Measurements from ENCODE around the gene C6orf58. TPM values are rescaled to one million over a fixed set of nuclear protein-coding genes. Genes with fewer than 3 reads are reported as not detected.

C6orf58 gene
- total and polyA plus RNA-seq, 2 donors (not counting 1 experiment from before 2014, with no cell fraction given), result 0.05 TPM; not detected in 1

GRCh38 chr6:127566651-127567050 lies 10.3 kb upstream of the C6orf58 start:
- Histone ChIP-seq H3K4me2 (ENCODE audit: extremely low read depth, insufficient read depth, low read length) (no peak overlapping the region), H3K79me2 (ENCODE audit: control insufficient read depth, insufficient read depth, low read length) (no peaks in the 10 kb centered on the region), H3K27me3 (ENCODE audit: control insufficient read depth, insufficient read depth, low read length) (no peaks in the 10 kb centered on the region), H3K9me3 (ENCODE audit: control insufficient read depth, insufficient read depth, low read depth, low read length) (no peaks in the 10 kb centered on the region), H3K4me1 (ENCODE audit: control insufficient read depth, extremely low read depth, insufficient read depth, low read length) (no peaks in the 10 kb centered on the region), H2AFZ (ENCODE audit: low read length) (no peak overlapping the region), H3K4me3 (replicated peaks in 1 of 4; ENCODE audit: control extremely low read depth in 1 of 4, insufficient read depth in 1 of 4, low read depth in 3 of 4, low read length in 4 of 4) (no peak overlapping the region), H4K20me1 (ENCODE audit: control insufficient read depth, extremely low read depth, insufficient read depth, low read length) (no peaks in the 10 kb centered on the region), H3K27ac (ENCODE audit: insufficient read depth, low read length) (no peak overlapping the region), H3K9ac (ENCODE audit: insufficient read depth, low read length) (no peak overlapping the region), H3K36me3 (ENCODE audit: control insufficient read depth, insufficient read depth, low read length) (no peaks in the 10 kb centered on the region)
- no peak for TF ChIP-seq EZH2 (IDR thresholded peaks at IDR 0.05; ENCODE audit: low read length, missing control alignments)
- TF ChIP-seq CTCF (conservative IDR thresholded peaks at IDR 0.05 in 1 of 2, IDR thresholded peaks at IDR 0.05 in 1 of 2; ENCODE audit: low read depth in 1 of 2, low read length in 2 of 2), result no peak
- peak in 1 of 2 donors; percentile 81 for DNase-seq (ENCODE audit: low read depth in 2 of 2)

GRCh38 chr6:127567476-127567875 lies 9.5 kb upstream of the C6orf58 start:
- H3K9ac ChIP-seq (ENCODE audit: insufficient read depth, low read length), result no peak overlapping the region
- TF ChIP-seq CTCF (conservative IDR thresholded peaks at IDR 0.05 in 1 of 2, IDR thresholded peaks at IDR 0.05 in 1 of 2; ENCODE audit: low read depth in 1 of 2, low read length in 2 of 2) (no peak), EZH2 (IDR thresholded peaks at IDR 0.05; ENCODE audit: low read length, missing control alignments) (no peak)
- no peaks in the 10 kb centered on the region for H3K27me3 ChIP-seq (ENCODE audit: control insufficient read depth, insufficient read depth, low read length)
- no peak overlapping the region for H3K27ac ChIP-seq (ENCODE audit: insufficient read depth, low read length)
- H3K4me3 ChIP-seq (replicated peaks in 1 of 4; ENCODE audit: control extremely low read depth in 1 of 4, insufficient read depth in 1 of 4, low read depth in 3 of 4, low read length in 4 of 4), result no peak overlapping the region
- no peaks in the 10 kb centered on the region for H3K9me3 ChIP-seq (ENCODE audit: control insufficient read depth, insufficient read depth, low read depth, low read length)
- DNase-seq (ENCODE audit: low read depth in 2 of 2), result no peak
- H3K79me2 ChIP-seq (ENCODE audit: control insufficient read depth, insufficient read depth, low read length), result no peaks in the 10 kb centered on the region
- H2AFZ ChIP-seq (ENCODE audit: low read length), result no peak overlapping the region
- H3K4me1 ChIP-seq (ENCODE audit: control insufficient read depth, extremely low read depth, insufficient read depth, low read length), result no peaks in the 10 kb centered on the region
- H3K4me2 ChIP-seq (ENCODE audit: extremely low read depth, insufficient read depth, low read length), result no peak overlapping the region
- H3K36me3 ChIP-seq (ENCODE audit: control insufficient read depth, insufficient read depth, low read length), result no peaks in the 10 kb centered on the region
- H4K20me1 ChIP-seq (ENCODE audit: control insufficient read depth, extremely low read depth, insufficient read depth, low read length), result no peaks in the 10 kb centered on the region

- Histone ChIP-seq H3K36me3 (ENCODE audit: control insufficient read depth, insufficient read depth, low read length) (no peaks in the 10 kb centered on the region), H3K79me2 (ENCODE audit: control insufficient read depth, insufficient read depth, low read length) (no peaks in the 10 kb centered on the region), H4K20me1 (ENCODE audit: control insufficient read depth, extremely low read depth, insufficient read depth, low read length) (no peaks in the 10 kb centered on the region), H3K27me3 (ENCODE audit: control insufficient read depth, insufficient read depth, low read length) (no peaks in the 10 kb centered on the region), H3K4me1 (ENCODE audit: control insufficient read depth, extremely low read depth, insufficient read depth, low read length) (no peaks in the 10 kb centered on the region), H2AFZ (ENCODE audit: low read length) (no peak overlapping the region), H3K4me3 (replicated peaks in 1 of 4; ENCODE audit: control extremely low read depth in 1 of 4, insufficient read depth in 1 of 4, low read depth in 3 of 4, low read length in 4 of 4) (no peak overlapping the region), H3K27ac (ENCODE audit: insufficient read depth, low read length) (no peak overlapping the region), H3K9me3 (ENCODE audit: control insufficient read depth, insufficient read depth, low read depth, low read length) (no peaks in the 10 kb centered on the region), H3K9ac (ENCODE audit: insufficient read depth, low read length) (no peak overlapping the region), H3K4me2 (ENCODE audit: extremely low read depth, insufficient read depth, low read length) (no peak overlapping the region)
- peak in 1 of 2 donors; percentile 6 for DNase-seq (ENCODE audit: low read depth in 2 of 2)
- no peak for TF ChIP-seq CTCF (conservative IDR thresholded peaks at IDR 0.05 in 1 of 2, IDR thresholded peaks at IDR 0.05 in 1 of 2; ENCODE audit: low read depth in 1 of 2, low read length in 2 of 2)
- no peak for TF ChIP-seq EZH2 (IDR thresholded peaks at IDR 0.05; ENCODE audit: low read length, missing control alignments)
Observed at GRCh38 chr6:127570739-127571389, 6.1 kb upstream of the C6orf58 start.
